Measurements from ENCODE around the gene STPG2. TPM values are rescaled to one million over a fixed set of nuclear protein-coding genes. Genes with fewer than 3 reads are reported as not detected.
"Not testable (repeated sequence)": the region's sequence is repeated elsewhere in the genome, so short reads cannot be mapped to it uniquely, and the experiment has no call there.

Gene STPG2
- total and polyA plus RNA-seq, 9 donors = 0.06 to 1.3 (median 0.53) TPM; not detected in 1

DNA sequence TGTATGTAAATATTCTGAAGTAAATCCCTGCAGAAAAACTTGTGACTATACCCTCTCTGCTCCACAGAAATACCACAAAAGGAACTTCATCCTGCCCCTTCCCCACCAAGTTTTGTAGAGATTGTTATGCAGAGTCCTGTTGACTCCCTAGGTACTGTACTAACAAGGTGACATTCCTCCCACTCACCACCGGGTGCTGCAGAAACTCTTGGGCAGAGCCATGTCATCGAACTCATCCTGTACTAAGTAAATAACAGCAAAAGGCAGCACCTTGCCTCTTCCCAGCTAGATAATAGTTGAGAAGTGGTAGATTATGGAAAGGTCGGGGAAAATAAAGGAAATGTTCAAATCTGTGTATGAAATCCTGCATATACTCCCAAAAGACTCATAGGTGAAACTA lies 233.3 kb downstream of the STPG2 start:
- no peak overlapping the region for H3K4me3 ChIP-seq
- intact Hi-C loops (cut with DNase I) = no loop called here
- 46 to 59% (median 51%) methylated on average over 3 of the region's 3 CpGs for WGBS, 3 donors

DNA sequence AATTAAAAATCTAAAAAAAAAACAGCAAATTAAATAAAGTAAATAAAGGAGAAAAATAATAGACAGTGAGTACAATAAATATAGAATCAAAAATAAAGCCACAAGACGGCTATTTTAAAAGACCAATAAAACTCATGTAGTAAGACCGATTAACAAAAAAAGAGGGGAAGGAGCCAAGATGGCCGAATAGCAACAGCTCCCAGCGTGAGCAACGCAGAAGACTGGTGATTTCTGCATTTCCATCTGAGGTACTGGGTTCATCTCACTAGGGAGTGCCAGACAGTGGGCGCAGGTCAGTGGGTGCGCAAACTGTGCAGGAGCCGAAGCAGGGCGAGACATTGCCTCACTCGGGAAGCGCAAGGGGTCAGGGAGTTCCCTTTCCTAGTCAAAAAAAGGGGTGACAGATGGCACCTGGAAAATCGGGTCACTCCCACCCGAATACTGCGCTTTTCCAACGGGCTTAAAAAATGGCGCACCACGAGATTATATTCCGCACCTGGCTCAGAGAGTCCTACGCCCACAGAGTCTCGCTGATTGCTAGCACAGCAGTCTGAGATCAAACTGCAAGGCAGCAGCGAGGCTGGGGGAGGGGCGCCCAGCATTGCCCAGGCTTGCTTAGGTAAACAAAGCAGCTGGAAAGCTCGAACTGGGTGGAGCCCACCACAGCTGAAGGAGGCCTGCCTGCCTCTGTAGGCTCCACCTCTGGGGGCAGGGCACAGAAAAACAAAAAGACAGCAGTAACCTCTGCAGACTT lies 239.7 kb downstream of the STPG2 start:
- intact Hi-C loops (cut with DNase I); DNase-seq; H3K4me1 ChIP-seq (ENCODE audit: insufficient read depth); H3K4me3 ChIP-seq; H3K36me3 ChIP-seq; H3K27me3 ChIP-seq; H3K27ac ChIP-seq; H3K9me3 ChIP-seq: not testable (repeated sequence)
- 85 to 86% (median 86%) methylated on average over 23 of the region's 23 CpGs for WGBS, 3 donors

More for the DNA sequence above, 233.3 kb downstream of the STPG2 start:
- no peaks in the 10 kb centered on the region for H3K36me3 ChIP-seq
- H3K4me1 ChIP-seq (ENCODE audit: insufficient read depth) = no peaks in the 10 kb centered on the region
- no peaks in the 10 kb centered on the region for H3K9me3 ChIP-seq
- no peak for DNase-seq
- no peaks in the 10 kb centered on the region for H3K27me3 ChIP-seq
- H3K27ac ChIP-seq = no peak overlapping the region
- TF ChIP-seq, protein P1, sequence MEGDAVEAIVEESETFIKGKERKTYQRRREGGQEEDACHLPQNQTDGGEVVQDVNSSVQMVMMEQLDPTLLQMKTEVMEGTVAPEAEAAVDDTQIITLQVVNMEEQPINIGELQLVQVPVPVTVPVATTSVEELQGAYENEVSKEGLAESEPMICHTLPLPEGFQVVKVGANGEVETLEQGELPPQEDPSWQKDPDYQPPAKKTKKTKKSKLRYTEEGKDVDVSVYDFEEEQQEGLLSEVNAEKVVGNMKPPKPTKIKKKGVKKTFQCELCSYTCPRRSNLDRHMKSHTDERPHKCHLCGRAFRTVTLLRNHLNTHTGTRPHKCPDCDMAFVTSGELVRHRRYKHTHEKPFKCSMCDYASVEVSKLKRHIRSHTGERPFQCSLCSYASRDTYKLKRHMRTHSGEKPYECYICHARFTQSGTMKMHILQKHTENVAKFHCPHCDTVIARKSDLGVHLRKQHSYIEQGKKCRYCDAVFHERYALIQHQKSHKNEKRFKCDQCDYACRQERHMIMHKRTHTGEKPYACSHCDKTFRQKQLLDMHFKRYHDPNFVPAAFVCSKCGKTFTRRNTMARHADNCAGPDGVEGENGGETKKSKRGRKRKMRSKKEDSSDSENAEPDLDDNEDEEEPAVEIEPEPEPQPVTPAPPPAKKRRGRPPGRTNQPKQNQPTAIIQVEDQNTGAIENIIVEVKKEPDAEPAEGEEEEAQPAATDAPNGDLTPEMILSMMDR (IDR thresholded peaks at IDR 0.05) = no peak
- no peak for TF ChIP-seq EP300 (IDR thresholded peaks at IDR 0.05)
- no peak for TF ChIP-seq POLR2A (IDR thresholded peaks at IDR 0.05)

DNA sequence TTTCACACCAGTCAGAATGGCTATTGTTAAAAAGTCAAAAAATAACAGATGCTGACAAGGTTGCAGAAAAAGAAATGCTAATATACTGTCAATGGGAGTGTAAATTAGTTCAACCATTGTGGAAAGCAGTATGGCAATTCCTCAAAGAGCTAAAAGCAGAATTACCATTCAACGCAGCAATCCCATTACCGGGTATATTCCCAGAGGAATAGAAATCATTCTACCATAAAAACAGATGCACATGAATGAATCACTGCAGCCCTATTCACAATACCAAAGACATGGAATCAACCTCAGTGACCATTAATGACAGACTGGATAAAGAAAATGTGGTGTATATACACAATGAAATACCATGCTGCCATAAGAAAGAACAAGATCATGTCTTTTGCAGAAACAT lies 243.0 kb downstream of the STPG2 start:
- H3K9me3 ChIP-seq = no peaks in the 10 kb centered on the region
- H3K27me3 ChIP-seq = no peaks in the 10 kb centered on the region
- no peak for DNase-seq
- WGBS, 3 donors = 71 to 96% (median 95%) methylated on average over 2 of the region's 2 CpGs
- no peaks in the 10 kb centered on the region for H3K4me1 ChIP-seq (ENCODE audit: insufficient read depth)
- intact Hi-C loops (cut with DNase I) = no loop called here
- no peak overlapping the region for H3K27ac ChIP-seq
- no peaks in the 10 kb centered on the region for H3K36me3 ChIP-seq
- H3K4me3 ChIP-seq = no peak overlapping the region
- TF ChIP-seq EP300 (IDR thresholded peaks at IDR 0.05) (no peak), POLR2A (IDR thresholded peaks at IDR 0.05) (no peak)
- TF ChIP-seq, protein P1 (IDR thresholded peaks at IDR 0.05) = no peak

DNA sequence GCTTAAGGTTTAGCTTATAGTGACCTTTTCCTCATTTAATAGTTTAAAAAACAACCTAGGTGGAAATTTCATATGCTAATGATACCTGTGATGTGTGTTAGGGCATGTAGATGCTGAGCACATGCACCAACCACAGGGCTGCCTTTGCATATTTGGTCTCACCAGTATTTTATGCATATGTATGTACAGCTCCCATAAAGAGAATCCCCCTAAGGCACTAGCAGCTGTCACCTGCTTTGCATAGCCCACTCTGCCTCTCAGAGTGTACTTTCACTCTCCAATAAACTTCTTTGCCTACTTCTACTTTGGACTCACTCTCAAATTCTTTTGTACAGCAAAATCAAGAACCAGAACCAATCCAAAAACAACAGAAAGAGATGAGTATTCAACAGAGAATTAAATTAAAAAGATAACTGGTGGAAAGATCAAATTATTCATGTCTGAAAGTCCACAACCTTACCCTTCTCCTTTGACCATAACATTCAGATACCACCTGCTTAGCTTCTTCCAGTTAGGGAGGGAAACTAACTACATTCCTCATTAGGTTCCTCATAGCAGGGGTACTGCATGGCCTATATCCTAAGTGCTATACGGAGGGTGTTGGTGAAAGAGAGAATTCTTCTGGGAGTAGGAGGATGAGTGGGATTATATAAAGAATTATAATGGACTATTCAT lies 250.5 kb downstream of the STPG2 start:
- Histone ChIP-seq H3K4me3 (no peak overlapping the region), H3K27me3 (no peaks in the 10 kb centered on the region), H3K36me3 (no peaks in the 10 kb centered on the region), H3K4me1 (ENCODE audit: insufficient read depth) (no peaks in the 10 kb centered on the region), H3K27ac (no peak overlapping the region), H3K9me3 (no peaks in the 10 kb centered on the region)
- 34 to 55% (median 51%) methylated on average over 1 of the region's 1 CpG for WGBS, 3 donors
- intact Hi-C loops (cut with DNase I) = no loop called here
- TF ChIP-seq, protein P1 (IDR thresholded peaks at IDR 0.05) = no peak
- TF ChIP-seq EP300 (IDR thresholded peaks at IDR 0.05) (no peak), POLR2A (IDR thresholded peaks at IDR 0.05) (no peak)
- no peak for DNase-seq

DNA sequence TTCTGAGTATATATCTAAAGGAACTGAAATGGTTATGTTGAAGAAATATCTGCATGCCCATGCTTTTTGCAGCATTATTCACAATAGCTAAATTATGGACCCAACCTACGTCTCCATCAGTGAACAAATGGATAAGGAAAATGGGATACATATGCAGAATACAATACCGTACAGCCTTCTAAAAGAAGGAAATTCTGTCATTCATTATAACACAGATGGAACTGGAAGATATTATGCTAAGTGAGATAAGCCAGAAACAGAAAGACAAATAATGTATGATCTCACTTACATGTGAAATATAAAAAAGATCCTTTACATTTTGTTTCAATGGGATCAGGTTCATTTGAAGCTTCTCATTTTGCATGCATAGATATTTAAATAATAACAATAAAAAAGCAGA lies 263.3 kb downstream of the STPG2 start:
- WGBS, 3 donors = 91 to 93% (median 92%) methylated on average over 2 of the region's 2 CpGs
- intact Hi-C loops (cut with DNase I) = no loop called here
- Histone ChIP-seq H3K36me3 (no peaks in the 10 kb centered on the region), H3K9me3 (no peaks in the 10 kb centered on the region), H3K4me1 (ENCODE audit: insufficient read depth) (no peaks in the 10 kb centered on the region), H3K4me3 (no peak overlapping the region), H3K27ac (no peak overlapping the region), H3K27me3 (no peaks in the 10 kb centered on the region)
- DNase-seq = no peak
- TF ChIP-seq EP300 (IDR thresholded peaks at IDR 0.05) = no peak
- TF ChIP-seq, protein P1 (IDR thresholded peaks at IDR 0.05) = no peak
- TF ChIP-seq POLR2A (IDR thresholded peaks at IDR 0.05) = no peak

Measured in ovary (tissue), 9 donors.